ENCODE data around the gene NEU1. TPM values are rescaled to one million over a fixed set of nuclear protein-coding genes. Genes with fewer than 3 reads are reported as not detected.
"Not testable (repeated sequence)": the region's sequence is repeated elsewhere in the genome, so short reads cannot be mapped to it uniquely, and the experiment has no call there.

The NEU1 gene

GRCh38 chr6:31811645-31812044, 51.0 kb downstream of the NEU1 start:
- Histone ChIP-seq H4K8ac (ENCODE audit: low read length) (no peak overlapping the region), H3K18ac (ENCODE audit: low read depth in 1 of 2, low read length in 2 of 2) (no peak overlapping the region)

GRCh38 chr6:31808599-31808998, 54.0 kb downstream of the NEU1 start:
- not testable (repeated sequence) for H3K23ac ChIP-seq (ENCODE audit: low read length in 2 of 2); H3K79me1 ChIP-seq (replicated peaks; ENCODE audit: low read length, poor library complexity, severe bottlenecking); H4K8ac ChIP-seq (ENCODE audit: low read length); H2AFZ ChIP-seq (ENCODE audit: low read depth, low read length); H2BK12ac ChIP-seq (ENCODE audit: low read length in 2 of 2); H3K4ac ChIP-seq (ENCODE audit: low read depth in 1 of 2, low read length in 2 of 2); H3K4me1 ChIP-seq (ENCODE audit: control insufficient read depth, insufficient read depth, low read depth, low read length); H3K27me3 ChIP-seq (ENCODE audit: control insufficient read depth in 1 of 2, insufficient read depth in 1 of 2, low read length in 2 of 2); H2BK15ac ChIP-seq (ENCODE audit: low read depth, poor library complexity, severe bottlenecking); H3K4me2 ChIP-seq (ENCODE audit: low read length, poor library complexity, severe bottlenecking); H3K9me3 ChIP-seq (ENCODE audit: control insufficient read depth, low read length); DNase-seq; H3K27ac ChIP-seq (ENCODE audit: low read length, poor library complexity, severe bottlenecking); H3K4me3 ChIP-seq (ENCODE audit: insufficient read depth in 1 of 2, low read depth in 1 of 2, low read length in 2 of 2); H3K18ac ChIP-seq (ENCODE audit: low read depth in 1 of 2, low read length in 2 of 2); H3K14ac ChIP-seq (ENCODE audit: low read length in 2 of 2); H3K9ac ChIP-seq (ENCODE audit: low read length); H2AK5ac ChIP-seq (ENCODE audit: low read length, severe bottlenecking); H2BK120ac ChIP-seq (ENCODE audit: low read depth, low read length); H3K36me3 ChIP-seq (ENCODE audit: control insufficient read depth in 1 of 2, insufficient read depth in 2 of 2, low read depth in 1 of 2, low read length in 2 of 2); H4K91ac ChIP-seq (ENCODE audit: low read length); H2BK5ac ChIP-seq (ENCODE audit: low read depth, low read length, poor library complexity, severe bottlenecking)
- 91% methylated on average over 6 of the region's 10 CpGs for WGBS

More at GRCh38 chr6:31811645-31812044, 51.0 kb downstream of the NEU1 start:
- Histone ChIP-seq H2BK120ac (ENCODE audit: low read depth, low read length) (no peak overlapping the region), H3K4me3 (ENCODE audit: insufficient read depth in 1 of 2, low read depth in 1 of 2, low read length in 2 of 2) (no peak overlapping the region), H3K27ac (ENCODE audit: low read length, poor library complexity, severe bottlenecking) (no peak overlapping the region), H3K9me3 (ENCODE audit: control insufficient read depth, low read length) (no peaks in the 10 kb centered on the region), H3K36me3 (ENCODE audit: control insufficient read depth in 1 of 2, insufficient read depth in 2 of 2, low read depth in 1 of 2, low read length in 2 of 2) (no peaks in the 10 kb centered on the region), H3K4me2 (ENCODE audit: low read length, poor library complexity, severe bottlenecking) (no peak overlapping the region), H3K27me3 (ENCODE audit: control insufficient read depth in 1 of 2, insufficient read depth in 1 of 2, low read length in 2 of 2) (no peaks in the 10 kb centered on the region), H2BK5ac (ENCODE audit: low read depth, low read length, poor library complexity, severe bottlenecking) (no peak overlapping the region), H4K91ac (ENCODE audit: low read length) (no peak overlapping the region), H3K4ac (ENCODE audit: low read depth in 1 of 2, low read length in 2 of 2) (no peak overlapping the region), H3K79me1 (replicated peaks; ENCODE audit: low read length, poor library complexity, severe bottlenecking) (no peaks in the 10 kb centered on the region), H3K14ac (ENCODE audit: low read length in 2 of 2) (no peak overlapping the region), H2AFZ (ENCODE audit: low read depth, low read length) (no peak overlapping the region), H2BK15ac (ENCODE audit: low read depth, poor library complexity, severe bottlenecking) (no peak overlapping the region), H2AK5ac (ENCODE audit: low read length, severe bottlenecking) (no peak overlapping the region), H3K23ac (ENCODE audit: low read length in 2 of 2) (no peak overlapping the region), H3K4me1 (ENCODE audit: control insufficient read depth, insufficient read depth, low read depth, low read length) (peaks cover 2% of the 10 kb centered on the region), H2BK12ac (ENCODE audit: low read length in 2 of 2) (no peak overlapping the region), H3K9ac (ENCODE audit: low read length) (no peak overlapping the region)
- no peak for DNase-seq
- WGBS, result 95% methylated on average over 12 of the region's 12 CpGs

Small RNAs within 50 kb of the gene (small RNA-seq; reads per million reads assigned to genes)
- gene SNORD48 (ENCODE audit: low read depth) (7,662 reads per million, percentile 99 among the genes with 10 or more reads in this experiment), gene SNORD52 (ENCODE audit: low read depth) (not detected)
